Progenitor cell of endocrine pancreas (in vitro differentiated cells): ENCODE results near the gene TMEM54. TPM values are rescaled to one million over a fixed set of nuclear protein-coding genes. Genes with fewer than 3 reads are reported as not detected.

ENCODE experiments used
- DNase-seq: peaks from one replicate; pipeline ENCODE4 v3.0.0; 2021; ENCODE audit warnings: low spot score; ENCODE audit not compliant: unreplicated experiment
- H3K27ac Mint-ChIP-seq: 2 replicates; pipeline ENCODE4 v1.8.0; 2021; ENCODE audit warnings: mild to moderate bottlenecking, moderate library complexity, mixed read lengths
- H3K27me3 Mint-ChIP-seq: 2 replicates; pipeline ENCODE4 v1.8.0; 2021; ENCODE audit warnings: mixed read lengths
- H3K36me3 Mint-ChIP-seq: 2 replicates; pipeline ENCODE4 v1.8.0; 2022; ENCODE audit warnings: mixed read lengths; ENCODE audit not compliant: insufficient read depth
- H3K4me1 Mint-ChIP-seq: 2 replicates; pipeline ENCODE4 v1.8.0; 2021; ENCODE audit warnings: low read depth, mixed read lengths
- H3K4me3 Mint-ChIP-seq: 2 replicates; pipeline ENCODE4 v1.8.0; 2021; ENCODE audit warnings: low read depth, mild to moderate bottlenecking, moderate library complexity, mixed read lengths
- H3K9me3 Mint-ChIP-seq: 2 replicates; pipeline ENCODE4 v1.8.0; 2021; ENCODE audit warnings: low read depth, mixed read lengths
- total RNA-seq: library from RNA; stranded (reverse); gene quantifications from 2 replicates; pipeline ENCODE4 v1.2.1, GENCODE V29; 2021
- TF ChIP-seq, protein P1 (sequence below): fragments of 200-600 bp; sonication (generic); IDR thresholded peaks from one replicate; pipeline ENCODE4 v1.5.0; 2021; ENCODE audit warnings: antibody characterized with exemption, mild to moderate bottlenecking; ENCODE audit not compliant: unreplicated experiment

TMEM54 gene
- total RNA-seq, 1 donor from 2014 or later, result 27.0 TPM

DNA sequence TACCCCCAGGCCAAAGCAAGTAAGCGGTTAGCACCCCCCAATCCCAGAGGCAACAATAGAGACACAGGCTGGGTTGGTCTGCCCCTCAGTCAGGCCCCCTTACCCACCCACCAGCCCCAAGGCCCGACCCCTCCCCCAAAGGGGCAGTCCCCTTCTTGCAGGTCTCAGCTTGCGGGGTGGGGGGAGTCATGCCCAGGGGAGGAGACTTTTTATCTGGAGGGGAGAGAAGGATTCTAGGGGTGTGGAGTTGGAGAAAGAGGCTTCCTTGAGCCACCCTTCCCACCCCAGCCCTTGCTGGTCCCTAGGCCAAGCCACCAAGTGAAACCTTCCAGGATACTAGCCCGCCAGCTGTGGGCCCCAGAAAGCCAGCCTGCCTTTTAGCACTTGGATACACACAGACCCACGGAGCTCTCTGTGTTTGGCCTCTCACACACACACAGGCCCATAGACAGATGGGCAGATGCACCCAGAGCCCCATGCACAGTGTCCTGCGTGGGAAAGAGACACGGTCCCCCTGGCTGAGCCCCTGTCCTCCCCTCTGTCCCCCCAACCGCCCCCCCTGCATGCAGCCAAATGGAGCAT, 7.1 kb downstream of the TMEM54 start:
- H3K4me3 Mint-ChIP-seq, result peak overlapping the region; percentile 59
- TF ChIP-seq, protein P1, sequence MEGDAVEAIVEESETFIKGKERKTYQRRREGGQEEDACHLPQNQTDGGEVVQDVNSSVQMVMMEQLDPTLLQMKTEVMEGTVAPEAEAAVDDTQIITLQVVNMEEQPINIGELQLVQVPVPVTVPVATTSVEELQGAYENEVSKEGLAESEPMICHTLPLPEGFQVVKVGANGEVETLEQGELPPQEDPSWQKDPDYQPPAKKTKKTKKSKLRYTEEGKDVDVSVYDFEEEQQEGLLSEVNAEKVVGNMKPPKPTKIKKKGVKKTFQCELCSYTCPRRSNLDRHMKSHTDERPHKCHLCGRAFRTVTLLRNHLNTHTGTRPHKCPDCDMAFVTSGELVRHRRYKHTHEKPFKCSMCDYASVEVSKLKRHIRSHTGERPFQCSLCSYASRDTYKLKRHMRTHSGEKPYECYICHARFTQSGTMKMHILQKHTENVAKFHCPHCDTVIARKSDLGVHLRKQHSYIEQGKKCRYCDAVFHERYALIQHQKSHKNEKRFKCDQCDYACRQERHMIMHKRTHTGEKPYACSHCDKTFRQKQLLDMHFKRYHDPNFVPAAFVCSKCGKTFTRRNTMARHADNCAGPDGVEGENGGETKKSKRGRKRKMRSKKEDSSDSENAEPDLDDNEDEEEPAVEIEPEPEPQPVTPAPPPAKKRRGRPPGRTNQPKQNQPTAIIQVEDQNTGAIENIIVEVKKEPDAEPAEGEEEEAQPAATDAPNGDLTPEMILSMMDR, result no peak
- H3K27ac Mint-ChIP-seq, result no peak overlapping the region
- no peaks in the 10 kb centered on the region for H3K36me3 Mint-ChIP-seq
- DNase-seq, result no peak
- H3K4me1 Mint-ChIP-seq, result peaks cover 3% of the 10 kb centered on the region
- H3K9me3 Mint-ChIP-seq, result no peaks in the 10 kb centered on the region
- H3K27me3 Mint-ChIP-seq, result peaks cover 65% of the 10 kb centered on the region

DNA sequence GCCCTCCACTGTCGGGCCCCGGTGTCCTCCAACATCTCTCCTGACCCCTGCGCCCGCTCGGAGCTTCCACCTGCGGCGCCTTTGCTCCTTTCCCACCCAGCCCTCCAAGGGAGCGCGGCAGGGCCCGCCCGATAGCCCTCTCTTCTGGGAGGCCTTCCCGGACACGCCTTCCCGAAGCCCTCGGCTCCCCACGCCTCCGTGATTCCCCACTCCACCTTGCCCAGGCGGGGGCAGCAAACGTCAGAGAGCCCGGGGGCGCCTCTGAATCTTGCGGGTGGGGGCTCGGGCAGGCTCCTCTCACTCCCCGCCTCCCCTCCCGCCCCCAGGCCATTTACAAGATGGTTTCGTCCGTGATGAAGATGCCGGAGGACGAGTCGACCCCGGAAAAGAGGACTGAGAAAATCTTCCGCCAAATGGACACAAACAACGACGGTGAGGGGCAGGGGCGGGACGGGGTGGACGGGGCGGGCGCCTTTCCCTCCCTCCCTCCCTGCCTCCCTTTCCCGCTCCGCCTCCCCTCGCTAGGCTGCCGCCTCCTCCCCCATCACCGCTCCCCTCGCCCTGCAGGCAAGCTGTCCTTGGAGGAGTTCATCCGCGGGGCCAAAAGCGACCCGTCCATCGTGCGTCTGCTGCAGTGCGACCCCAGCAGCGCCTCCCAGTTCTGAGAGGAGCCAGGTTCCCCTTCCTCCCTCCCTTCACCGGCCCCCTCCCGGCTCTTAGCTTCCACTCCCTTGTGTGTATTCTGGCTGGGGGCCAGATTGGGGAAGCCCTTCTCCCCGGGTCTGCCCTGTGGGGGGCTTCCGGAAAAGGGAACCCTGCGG, 7.8 kb downstream of the TMEM54 start:
- no peak for DNase-seq

DNA sequence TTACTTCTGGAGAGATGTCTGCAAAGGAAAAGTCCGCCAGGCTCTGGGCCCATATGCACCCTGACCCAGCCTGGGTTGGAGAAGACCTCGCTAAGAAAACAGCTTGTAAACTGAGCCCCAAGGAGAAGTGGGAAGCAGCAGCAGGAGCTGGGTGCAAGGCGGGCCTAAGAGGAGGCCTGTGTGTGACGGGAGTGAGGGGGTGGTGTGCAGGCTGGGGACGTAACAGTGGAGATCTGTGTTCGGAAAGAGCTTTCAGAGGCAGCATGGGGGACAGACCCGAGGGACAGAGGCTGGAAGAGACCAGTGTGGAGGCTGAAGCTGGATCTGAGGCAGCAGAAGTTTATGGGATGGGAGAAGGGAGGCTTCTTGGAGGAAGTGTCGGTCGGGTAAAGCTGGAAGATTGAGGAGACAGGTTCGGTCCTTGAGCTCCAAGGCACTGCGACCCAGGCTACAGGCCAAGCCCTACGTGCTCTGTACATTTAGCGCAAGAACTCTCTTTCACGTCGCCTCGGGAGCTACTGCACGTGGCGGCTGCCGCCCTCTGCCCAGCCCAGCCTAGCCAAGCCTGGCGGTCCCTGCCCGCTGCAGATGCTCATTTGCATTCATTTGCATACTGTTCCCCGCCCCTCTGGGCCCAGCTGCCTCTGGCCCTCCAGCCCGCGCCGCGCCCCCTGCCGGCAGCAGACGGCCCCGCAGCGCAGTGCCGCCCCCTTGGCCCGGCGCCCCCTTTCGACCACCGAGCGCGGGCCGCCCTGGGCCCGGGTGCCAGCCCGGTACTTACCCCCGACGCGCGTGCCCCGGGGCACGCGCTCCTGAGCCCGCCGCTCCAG, 8.6 kb downstream of the TMEM54 start:
- H3K36me3 Mint-ChIP-seq, result no peaks in the 10 kb centered on the region
- DNase-seq, result peak; percentile 39
- H3K4me1 Mint-ChIP-seq, result peaks cover 3% of the 10 kb centered on the region
- no peak overlapping the region for H3K27ac Mint-ChIP-seq
- no peaks in the 10 kb centered on the region for H3K9me3 Mint-ChIP-seq
- peaks cover 72% of the 10 kb centered on the region for H3K27me3 Mint-ChIP-seq
- H3K4me3 Mint-ChIP-seq, result peak overlapping the region; percentile 40
- TF ChIP-seq, protein P1, result peak; percentile 89

More for the DNA sequence above, 7.8 kb downstream of the TMEM54 start:
- Mint-ChIP-seq H3K36me3 (no peaks in the 10 kb centered on the region), H3K4me1 (peaks cover 3% of the 10 kb centered on the region), H3K4me3 (peak overlapping the region; percentile 59), H3K27ac (no peak overlapping the region), H3K27me3 (peaks cover 66% of the 10 kb centered on the region), H3K9me3 (no peaks in the 10 kb centered on the region)
- TF ChIP-seq, protein P1, result peak; percentile 36

DNA sequence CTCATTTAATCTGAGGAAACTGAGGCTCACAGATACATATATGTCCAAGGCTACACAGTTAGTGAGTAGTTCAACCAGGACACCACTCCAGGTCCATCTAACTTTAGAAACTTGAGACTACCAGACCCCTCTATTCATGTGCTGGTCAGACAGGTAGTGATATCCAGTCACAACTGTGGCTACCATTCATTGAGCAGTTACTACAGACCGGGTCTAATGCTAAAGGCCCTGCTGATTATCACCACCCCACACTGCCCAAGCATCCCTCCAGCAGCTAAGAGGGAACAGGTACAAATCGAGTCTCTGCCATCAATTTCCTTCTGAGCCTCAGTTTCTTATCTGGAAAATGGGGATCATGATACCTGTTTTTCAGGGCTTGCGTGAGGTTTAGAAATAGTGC, 9.6 kb downstream of the TMEM54 start:
- Mint-ChIP-seq H3K36me3 (no peaks in the 10 kb centered on the region), H3K9me3 (no peaks in the 10 kb centered on the region), H3K4me1 (peaks cover 3% of the 10 kb centered on the region), H3K27me3 (peaks cover 74% of the 10 kb centered on the region), H3K4me3 (no peak overlapping the region), H3K27ac (no peak overlapping the region)
- TF ChIP-seq, protein P1, result no peak
- no peak for DNase-seq

DNA sequence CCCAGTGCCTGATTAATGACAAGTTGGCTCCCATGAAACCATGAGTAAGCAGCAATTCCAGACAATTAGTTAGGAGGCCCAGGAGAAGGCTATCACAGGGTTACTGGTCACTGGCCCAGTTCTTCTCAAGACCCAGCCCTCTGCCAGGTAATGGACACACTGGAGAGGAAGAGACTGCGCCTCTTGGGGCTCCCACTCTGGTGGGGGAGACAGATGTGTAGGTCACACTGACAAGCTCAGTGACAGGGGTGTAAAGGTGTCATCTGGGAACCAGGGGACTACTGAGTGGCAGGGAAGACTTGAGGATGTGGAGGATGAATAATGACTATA, 10.0 kb downstream of the TMEM54 start:
- no peaks in the 10 kb centered on the region for H3K36me3 Mint-ChIP-seq
- no peaks in the 10 kb centered on the region for H3K9me3 Mint-ChIP-seq
- TF ChIP-seq, protein P1, result no peak
- H3K4me3 Mint-ChIP-seq, result no peak overlapping the region
- H3K27ac Mint-ChIP-seq, result no peak overlapping the region
- no peak for DNase-seq
- H3K4me1 Mint-ChIP-seq, result peaks cover 3% of the 10 kb centered on the region
- H3K27me3 Mint-ChIP-seq, result peaks cover 70% of the 10 kb centered on the region
